Pancreas (tissue), 10 donors: ENCODE results near the gene TAC4. TPM values are rescaled to one million over a fixed set of nuclear protein-coding genes. Genes with fewer than 3 reads are reported as not detected.
A peak's percentile ranks its signal among the peaks of the same experiment; 100 is the strongest.

ENCODE experiments used
- ATAC-seq, 4 donors: fragments of 200-7000 bp; cut with Tn5 transposase; one replicate each; pipeline versions ENCODE4 v1.8.0 to v1.9.1; 2020; ENCODE audit warnings: mild to moderate bottlenecking in 4 of 4, moderate library complexity in 4 of 4
- DNase-seq, 6 donors: peaks; one replicate each; pipeline ENCODE4 v3.0.0-alpha.2; 2020
- FAIRE-seq: peaks from 2 replicates; lab custom pipeline; 2012; peaks lifted over from hg19 to GRCh38; lab: Jason Lieb, UNC
- H3K27ac ChIP-seq, 4 donors: fragments of 200-600 bp; sonication (generic); 1 replicate in 3 of 4; 2 replicates in 1 of 4; pipeline versions ENCODE4 v1.5.0 to v1.8.0; 2020
- H3K27me3 ChIP-seq, 4 donors: fragments of 200-600 bp; one replicate each; pipeline ENCODE4 v1.8.0; 2021
- H3K36me3 ChIP-seq, 3 donors: fragments of 200-600 bp; sonication (generic) in 1 of 3; one replicate each; pipeline versions ENCODE4 v1.5.0 to v1.8.0; 2020 to 2021
- H3K4me1 ChIP-seq, 3 donors: fragments of 200-600 bp; one replicate each; pipeline ENCODE4 v1.8.0; 2021
- H3K4me3 ChIP-seq, 4 donors: fragments of 200-600 bp; sonication (generic) in 2 of 4; one replicate each; pipeline versions ENCODE4 v1.5.0 to v1.8.0; 2020 to 2021
- H3K9me3 ChIP-seq, 4 donors: fragments of 200-600 bp; one replicate each; pipeline ENCODE4 v1.8.0; 2021
- WGBS, 2 donors: extraction: QIAGEN DNeasy Blood & Tissue Kit; methylation state at CpG; one replicate each; pipeline ENCODE4 v1.1.7; 2013; 5-methylcytosine and 5-hydroxymethylcytosine counted together
- intact Hi-C, 3 donors: fragments of 100-400 bp; cut with DNase I; formaldehyde crosslinking; loops; one replicate each; pipeline versions ENCODE4 v1.11.1 to v1.14.2; 2022
- polyA plus RNA-seq, 2 donors: library from polyadenylated mRNA; stranded (reverse); fragments of 200-250 nt; gene quantifications; one replicate each; pipeline ENCODE4 v1.2.3, GENCODE V29; 2013
- total RNA-seq, 6 donors: library from RNA; stranded (reverse); fragmentation: NEBNext Ultra II Directional in 4 of 6; extraction: Animal tissue kit (Norgen Biotek cat#: 25700) in 4 of 6; gene quantifications; one replicate each; pipeline versions ENCODE4 v1.2.1 to v1.2.4, GENCODE V29; 2021 to 2023
- TF ChIP-seq, protein P1 (sequence below), 4 donors: fragments of 200-600 bp; sonication (generic) in 3 of 4; IDR thresholded peaks; one replicate each; pipeline versions ENCODE4 v1.5.0 to v1.8.0; 2021; ENCODE audit warnings: antibody characterized with exemption in 4 of 4
- donor health status: healthy with polysubstance abuse.
- donor health status: DM: no; HTN: no; CAD: no; lungs with moderate emphysema.
- donor health status: DM: no; HTN: no; CAD: no.
- donor health status: control.
- donor health status: control.
- donor health status: Bipolar disorder and iron deficiency.
- donor health status: DM: yes; HTN: yes; CAD: no.
- donor health status: DM: no; HTN: no; CAD: no.
- donor health status: DM: no; HTN: no; CAD: no.
- donor health status: DM: yes; HTN: yes; CAD: no.

Gene TAC4
- total RNA-seq (not detected), polyA plus RNA-seq (not detected)

DNA sequence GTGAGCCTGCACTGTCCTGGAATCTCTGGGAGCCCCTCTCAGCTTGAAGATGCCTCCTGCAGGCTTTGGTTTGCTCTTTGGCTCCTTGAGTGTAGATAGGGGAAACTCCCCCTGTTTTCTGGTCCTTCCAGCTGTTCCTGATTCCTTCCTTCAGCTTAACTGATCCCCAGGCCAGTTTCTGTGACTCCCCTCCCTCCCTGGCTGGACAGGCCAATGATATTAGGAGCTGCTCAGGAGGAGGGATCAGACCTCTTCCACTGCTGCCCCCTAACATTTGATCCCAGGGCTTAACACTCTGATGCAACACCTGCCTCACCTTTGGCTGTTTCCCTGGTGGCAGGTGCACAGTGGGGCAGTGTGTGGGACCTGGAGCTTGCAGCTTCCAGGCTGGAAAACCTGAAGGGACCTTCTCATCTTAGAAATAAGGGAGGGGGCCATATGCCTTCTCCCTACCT is at the start of gene TAC4:
TSS of gene TAC4 (minus strand) at position 51 of the 455 bp plus-strand sequence. CDS start 52 bp downstream, outside the sequence.
- no peak for ATAC-seq
- Histone ChIP-seq H3K36me3 (no peaks in the 10 kb centered on the region), H3K4me1 (no peaks in the 10 kb centered on the region), H3K9me3 (no peaks in the 10 kb centered on the region), H3K27me3 (no peaks in the 10 kb centered on the region), H3K4me3 (no peak within 1 kb of the TSS), H3K27ac (no peak within 1 kb of the TSS)
- DNase-seq = no peak
- no peak for FAIRE-seq
- intact Hi-C loops = loop anchor here in 1 of 3 donors (5.0 kb wide), 1 partner anchor 276 kb away; no protein-coding TSS in a partner anchor
- TF ChIP-seq, protein P1, sequence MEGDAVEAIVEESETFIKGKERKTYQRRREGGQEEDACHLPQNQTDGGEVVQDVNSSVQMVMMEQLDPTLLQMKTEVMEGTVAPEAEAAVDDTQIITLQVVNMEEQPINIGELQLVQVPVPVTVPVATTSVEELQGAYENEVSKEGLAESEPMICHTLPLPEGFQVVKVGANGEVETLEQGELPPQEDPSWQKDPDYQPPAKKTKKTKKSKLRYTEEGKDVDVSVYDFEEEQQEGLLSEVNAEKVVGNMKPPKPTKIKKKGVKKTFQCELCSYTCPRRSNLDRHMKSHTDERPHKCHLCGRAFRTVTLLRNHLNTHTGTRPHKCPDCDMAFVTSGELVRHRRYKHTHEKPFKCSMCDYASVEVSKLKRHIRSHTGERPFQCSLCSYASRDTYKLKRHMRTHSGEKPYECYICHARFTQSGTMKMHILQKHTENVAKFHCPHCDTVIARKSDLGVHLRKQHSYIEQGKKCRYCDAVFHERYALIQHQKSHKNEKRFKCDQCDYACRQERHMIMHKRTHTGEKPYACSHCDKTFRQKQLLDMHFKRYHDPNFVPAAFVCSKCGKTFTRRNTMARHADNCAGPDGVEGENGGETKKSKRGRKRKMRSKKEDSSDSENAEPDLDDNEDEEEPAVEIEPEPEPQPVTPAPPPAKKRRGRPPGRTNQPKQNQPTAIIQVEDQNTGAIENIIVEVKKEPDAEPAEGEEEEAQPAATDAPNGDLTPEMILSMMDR (IDR thresholded peaks at IDR 0.05) = no peak

GRCh38 chr17:49896860-49897259 is 49.0 kb upstream of the TAC4 start:
- H3K9me3 ChIP-seq = no peaks in the 10 kb centered on the region
- FAIRE-seq (no peak), ATAC-seq (no peak), DNase-seq (no peak)
- no peaks in the 10 kb centered on the region for H3K36me3 ChIP-seq
- no peak overlapping the region for H3K4me3 ChIP-seq
- intact Hi-C loops = no loop called here
- H3K4me1 ChIP-seq = no peaks in the 10 kb centered on the region
- TF ChIP-seq, protein P1 (IDR thresholded peaks at IDR 0.05) = no peak
- H3K27me3 ChIP-seq = no peaks in the 10 kb centered on the region
- no peak overlapping the region for H3K27ac ChIP-seq
- 69 to 71% methylated on average over 5 of the region's 5 CpGs for WGBS, 2 donors

DNA sequence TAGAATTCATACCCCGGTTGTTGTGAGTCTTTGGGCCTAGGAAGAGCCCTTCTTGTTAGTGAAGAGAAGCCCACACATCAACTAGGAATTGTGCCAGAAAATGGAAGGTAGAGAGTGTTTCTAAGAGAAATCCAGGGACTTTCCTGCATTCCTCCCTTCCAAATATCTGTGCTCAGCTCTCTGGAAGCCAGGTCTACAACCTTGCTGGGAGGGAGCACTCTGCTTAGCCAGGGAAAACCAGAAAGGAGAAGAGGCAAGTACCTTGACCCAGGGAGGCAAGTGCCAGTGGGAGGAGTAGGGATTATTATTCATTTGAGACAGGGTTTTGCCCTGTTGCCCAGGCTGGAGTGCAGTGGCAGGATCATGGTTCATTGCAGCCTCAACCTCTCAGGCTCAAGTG is 48.4 kb upstream of the TAC4 start:
- H3K9me3 ChIP-seq = no peaks in the 10 kb centered on the region
- ATAC-seq = peak in 1 of 4 donors; percentile 51
- no peak for FAIRE-seq
- WGBS, 2 donors = 76 to 84% methylated on average over 1 of the region's 1 CpG
- TF ChIP-seq, protein P1 (IDR thresholded peaks at IDR 0.05) = no peak
- intact Hi-C loops = no loop called here
- DNase-seq = no peak
- no peaks in the 10 kb centered on the region for H3K36me3 ChIP-seq
- no peak overlapping the region for H3K4me3 ChIP-seq
- no peak overlapping the region for H3K27ac ChIP-seq
- H3K27me3 ChIP-seq = no peaks in the 10 kb centered on the region
- H3K4me1 ChIP-seq = no peaks in the 10 kb centered on the region

GRCh38 chr17:49895812-49896211 is 47.9 kb upstream of the TAC4 start:
- 35 to 41% methylated on average over 2 of the region's 2 CpGs for WGBS, 2 donors
- Histone ChIP-seq H3K27me3 (no peaks in the 10 kb centered on the region), H3K4me1 (no peaks in the 10 kb centered on the region)

DNA sequence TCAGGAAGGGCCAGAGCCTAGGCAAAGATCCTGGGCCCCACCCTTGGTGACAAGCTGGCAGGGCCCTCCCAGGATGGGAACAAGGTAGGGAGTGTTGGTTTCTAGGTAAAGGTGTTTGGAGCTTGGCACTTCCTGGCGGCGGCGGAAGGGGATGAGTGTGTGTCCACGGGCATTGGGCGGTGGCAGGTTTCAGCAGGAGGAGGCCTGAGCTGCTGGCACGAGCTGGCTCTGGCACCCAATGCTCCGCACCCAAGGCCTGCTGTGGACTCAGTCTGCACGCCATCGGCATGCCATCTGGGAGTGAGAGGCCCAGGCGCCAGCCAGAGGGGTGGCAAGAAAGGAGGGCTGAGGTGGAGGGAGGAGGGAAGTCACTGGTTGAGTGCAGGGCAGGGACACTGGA is 46.9 kb upstream of the TAC4 start:
- TF ChIP-seq, protein P1 (IDR thresholded peaks at IDR 0.05) = no peak
- H3K27ac ChIP-seq = no peak overlapping the region
- H3K27me3 ChIP-seq = no peaks in the 10 kb centered on the region
- no peaks in the 10 kb centered on the region for H3K36me3 ChIP-seq
- 70 to 89% methylated on average over 10 of the region's 10 CpGs for WGBS, 2 donors
- intact Hi-C loops = no loop called here
- no peak overlapping the region for H3K4me3 ChIP-seq
- H3K4me1 ChIP-seq = no peaks in the 10 kb centered on the region
- ATAC-seq = peak in 1 of 4 donors; percentile 21
- no peaks in the 10 kb centered on the region for H3K9me3 ChIP-seq
- no peak for FAIRE-seq
- no peak for DNase-seq

More at GRCh38 chr17:49895812-49896211, 47.9 kb upstream of the TAC4 start:
- DNase-seq (no peak), FAIRE-seq (no peak), ATAC-seq (no peak)
- Histone ChIP-seq H3K27ac (no peak overlapping the region), H3K36me3 (no peaks in the 10 kb centered on the region), H3K4me3 (no peak overlapping the region), H3K9me3 (no peaks in the 10 kb centered on the region)
- TF ChIP-seq, protein P1 (IDR thresholded peaks at IDR 0.05) = no peak
- intact Hi-C loops = no loop called here
